ENCODE measurements around the gene MAP7D2.

MAP7D2 gene

GRCh38 chrX:20059467-20060128 is 57.1 kb downstream of the MAP7D2 start:
- no peaks in the 10 kb centered on the region for H3K9me3 ChIP-seq (ENCODE audit: control insufficient read depth, low read length)
- H3K9ac ChIP-seq (ENCODE audit: low read length), result no peak overlapping the region
- no peaks in the 10 kb centered on the region for H3K4me1 ChIP-seq (ENCODE audit: control insufficient read depth, insufficient read depth, low read length)
- no peaks in the 10 kb centered on the region for H3K27me3 ChIP-seq (ENCODE audit: control insufficient read depth, insufficient read depth, low read length)
- no peaks in the 10 kb centered on the region for H3K36me3 ChIP-seq (ENCODE audit: control insufficient read depth, insufficient read depth, low read length)
- H3K4me3 ChIP-seq (ENCODE audit: low read length), result no peak overlapping the region

- no peaks in the 10 kb centered on the region for H3K36me3 ChIP-seq (ENCODE audit: control insufficient read depth, insufficient read depth, low read length)
- H3K27me3 ChIP-seq (ENCODE audit: control insufficient read depth, insufficient read depth, low read length), result no peaks in the 10 kb centered on the region
- H3K4me3 ChIP-seq (ENCODE audit: low read length), result no peak overlapping the region
- no peaks in the 10 kb centered on the region for H3K9me3 ChIP-seq (ENCODE audit: control insufficient read depth, low read length)
- no peak overlapping the region for H3K9ac ChIP-seq (ENCODE audit: low read length)
- H3K4me1 ChIP-seq (ENCODE audit: control insufficient read depth, insufficient read depth, low read length), result no peaks in the 10 kb centered on the region
Measured at GRCh38 chrX:20057479-20057878, 59.2 kb downstream of the MAP7D2 start.

GRCh38 chrX:20056704-20057103 is 60.0 kb downstream of the MAP7D2 start:
- Histone ChIP-seq H3K27me3 (ENCODE audit: control insufficient read depth, insufficient read depth, low read length) (no peaks in the 10 kb centered on the region), H3K9me3 (ENCODE audit: control insufficient read depth, low read length) (no peaks in the 10 kb centered on the region), H3K4me1 (ENCODE audit: control insufficient read depth, insufficient read depth, low read length) (no peaks in the 10 kb centered on the region), H3K9ac (ENCODE audit: low read length) (no peak overlapping the region), H3K4me3 (ENCODE audit: low read length) (no peak overlapping the region), H3K36me3 (ENCODE audit: control insufficient read depth, insufficient read depth, low read length) (no peaks in the 10 kb centered on the region)

- no peaks in the 10 kb centered on the region for H3K36me3 ChIP-seq (ENCODE audit: control insufficient read depth, insufficient read depth, low read length)
- no peaks in the 10 kb centered on the region for H3K27me3 ChIP-seq (ENCODE audit: control insufficient read depth, insufficient read depth, low read length)
- H3K9me3 ChIP-seq (ENCODE audit: control insufficient read depth, low read length), result no peaks in the 10 kb centered on the region
- no peak overlapping the region for H3K4me3 ChIP-seq (ENCODE audit: low read length)
- H3K9ac ChIP-seq (ENCODE audit: low read length), result no peak overlapping the region
- no peaks in the 10 kb centered on the region for H3K4me1 ChIP-seq (ENCODE audit: control insufficient read depth, insufficient read depth, low read length)
Measured at GRCh38 chrX:20053537-20053936, 63.2 kb downstream of the MAP7D2 start.

- Histone ChIP-seq H3K9me3 (ENCODE audit: control insufficient read depth, low read length) (no peaks in the 10 kb centered on the region), H3K4me3 (ENCODE audit: low read length) (no peak overlapping the region), H3K9ac (ENCODE audit: low read length) (no peak overlapping the region), H3K27me3 (ENCODE audit: control insufficient read depth, insufficient read depth, low read length) (no peaks in the 10 kb centered on the region), H3K36me3 (ENCODE audit: control insufficient read depth, insufficient read depth, low read length) (no peaks in the 10 kb centered on the region), H3K4me1 (ENCODE audit: control insufficient read depth, insufficient read depth, low read length) (no peaks in the 10 kb centered on the region)
Measured at GRCh38 chrX:20046864-20047263, 69.8 kb downstream of the MAP7D2 start.

- H3K4me3 ChIP-seq (ENCODE audit: low read length), result no peak overlapping the region
- no peaks in the 10 kb centered on the region for H3K4me1 ChIP-seq (ENCODE audit: control insufficient read depth, insufficient read depth, low read length)
- no peak overlapping the region for H3K9ac ChIP-seq (ENCODE audit: low read length)
- H3K27me3 ChIP-seq (ENCODE audit: control insufficient read depth, insufficient read depth, low read length), result no peaks in the 10 kb centered on the region
- no peaks in the 10 kb centered on the region for H3K9me3 ChIP-seq (ENCODE audit: control insufficient read depth, low read length)
- H3K36me3 ChIP-seq (ENCODE audit: control insufficient read depth, insufficient read depth, low read length), result no peaks in the 10 kb centered on the region
Measured at GRCh38 chrX:20046223-20046622, 70.5 kb downstream of the MAP7D2 start.

- H3K4me1 ChIP-seq (ENCODE audit: control insufficient read depth, insufficient read depth, low read length), result no peaks in the 10 kb centered on the region
- H3K9me3 ChIP-seq (ENCODE audit: control insufficient read depth, low read length), result no peaks in the 10 kb centered on the region
- no peaks in the 10 kb centered on the region for H3K36me3 ChIP-seq (ENCODE audit: control insufficient read depth, insufficient read depth, low read length)
- H3K9ac ChIP-seq (ENCODE audit: low read length), result no peak overlapping the region
- H3K4me3 ChIP-seq (ENCODE audit: low read length), result no peak overlapping the region
- no peaks in the 10 kb centered on the region for H3K27me3 ChIP-seq (ENCODE audit: control insufficient read depth, insufficient read depth, low read length)
Measured at GRCh38 chrX:20042221-20042620, 74.5 kb downstream of the MAP7D2 start.

GRCh38 chrX:20038966-20039365 is 77.7 kb downstream of the MAP7D2 start:
- no peak overlapping the region for H3K9ac ChIP-seq (ENCODE audit: low read length)
- no peaks in the 10 kb centered on the region for H3K27me3 ChIP-seq (ENCODE audit: control insufficient read depth, insufficient read depth, low read length)
- no peaks in the 10 kb centered on the region for H3K9me3 ChIP-seq (ENCODE audit: control insufficient read depth, low read length)
- no peaks in the 10 kb centered on the region for H3K4me1 ChIP-seq (ENCODE audit: control insufficient read depth, insufficient read depth, low read length)
- no peak overlapping the region for H3K4me3 ChIP-seq (ENCODE audit: low read length)
- no peaks in the 10 kb centered on the region for H3K36me3 ChIP-seq (ENCODE audit: control insufficient read depth, insufficient read depth, low read length)

- no peaks in the 10 kb centered on the region for H3K36me3 ChIP-seq (ENCODE audit: control insufficient read depth, insufficient read depth, low read length)
- no peaks in the 10 kb centered on the region for H3K4me1 ChIP-seq (ENCODE audit: control insufficient read depth, insufficient read depth, low read length)
- no peaks in the 10 kb centered on the region for H3K9me3 ChIP-seq (ENCODE audit: control insufficient read depth, low read length)
- H3K4me3 ChIP-seq (ENCODE audit: low read length), result no peak overlapping the region
- no peak overlapping the region for H3K9ac ChIP-seq (ENCODE audit: low read length)
- no peaks in the 10 kb centered on the region for H3K27me3 ChIP-seq (ENCODE audit: control insufficient read depth, insufficient read depth, low read length)
Measured at GRCh38 chrX:20037186-20037585, 79.5 kb downstream of the MAP7D2 start.

- H3K36me3 ChIP-seq (ENCODE audit: control insufficient read depth, insufficient read depth, low read length), result no peaks in the 10 kb centered on the region
- no peaks in the 10 kb centered on the region for H3K9me3 ChIP-seq (ENCODE audit: control insufficient read depth, low read length)
- H3K4me3 ChIP-seq (ENCODE audit: low read length), result no peak overlapping the region
- peaks cover 16% of the 10 kb centered on the region for H3K4me1 ChIP-seq (ENCODE audit: control insufficient read depth, insufficient read depth, low read length)
- H3K27me3 ChIP-seq (ENCODE audit: control insufficient read depth, insufficient read depth, low read length), result no peaks in the 10 kb centered on the region
- H3K9ac ChIP-seq (ENCODE audit: low read length), result no peak overlapping the region
Measured at GRCh38 chrX:20032201-20032600, 84.5 kb downstream of the MAP7D2 start.

GRCh38 chrX:20029728-20030127 is 87.0 kb downstream of the MAP7D2 start:
- Histone ChIP-seq H3K4me3 (ENCODE audit: low read length) (no peak overlapping the region), H3K9me3 (ENCODE audit: control insufficient read depth, low read length) (no peaks in the 10 kb centered on the region), H3K9ac (ENCODE audit: low read length) (no peak overlapping the region), H3K4me1 (ENCODE audit: control insufficient read depth, insufficient read depth, low read length) (peaks cover 16% of the 10 kb centered on the region), H3K36me3 (ENCODE audit: control insufficient read depth, insufficient read depth, low read length) (no peaks in the 10 kb centered on the region), H3K27me3 (ENCODE audit: control insufficient read depth, insufficient read depth, low read length) (no peaks in the 10 kb centered on the region)

GRCh38 chrX:20028588-20028987 is 88.1 kb downstream of the MAP7D2 start:
- no peaks in the 10 kb centered on the region for H3K36me3 ChIP-seq (ENCODE audit: control insufficient read depth, insufficient read depth, low read length)
- no peak overlapping the region for H3K9ac ChIP-seq (ENCODE audit: low read length)
- H3K9me3 ChIP-seq (ENCODE audit: control insufficient read depth, low read length), result no peaks in the 10 kb centered on the region
- H3K4me3 ChIP-seq (ENCODE audit: low read length), result no peak overlapping the region
- H3K27me3 ChIP-seq (ENCODE audit: control insufficient read depth, insufficient read depth, low read length), result no peaks in the 10 kb centered on the region
- peaks cover 16% of the 10 kb centered on the region for H3K4me1 ChIP-seq (ENCODE audit: control insufficient read depth, insufficient read depth, low read length)

- H3K4me1 ChIP-seq (ENCODE audit: control insufficient read depth, insufficient read depth, low read length), result peaks cover 16% of the 10 kb centered on the region
- H3K36me3 ChIP-seq (ENCODE audit: control insufficient read depth, insufficient read depth, low read length), result no peaks in the 10 kb centered on the region
- H3K9ac ChIP-seq (ENCODE audit: low read length), result no peak overlapping the region
- no peak overlapping the region for H3K4me3 ChIP-seq (ENCODE audit: low read length)
- H3K9me3 ChIP-seq (ENCODE audit: control insufficient read depth, low read length), result no peaks in the 10 kb centered on the region
- H3K27me3 ChIP-seq (ENCODE audit: control insufficient read depth, insufficient read depth, low read length), result no peaks in the 10 kb centered on the region
Measured at GRCh38 chrX:20026278-20026677, 90.4 kb downstream of the MAP7D2 start.

All from mucosa of stomach (tissue), 1 donor.